ENCODE data around the gene RHPN2.
"Not testable (repeated sequence)": the region's sequence is repeated elsewhere in the genome, so short reads cannot be mapped to it uniquely, and the experiment has no call there.

RHPN2 gene

DNA sequence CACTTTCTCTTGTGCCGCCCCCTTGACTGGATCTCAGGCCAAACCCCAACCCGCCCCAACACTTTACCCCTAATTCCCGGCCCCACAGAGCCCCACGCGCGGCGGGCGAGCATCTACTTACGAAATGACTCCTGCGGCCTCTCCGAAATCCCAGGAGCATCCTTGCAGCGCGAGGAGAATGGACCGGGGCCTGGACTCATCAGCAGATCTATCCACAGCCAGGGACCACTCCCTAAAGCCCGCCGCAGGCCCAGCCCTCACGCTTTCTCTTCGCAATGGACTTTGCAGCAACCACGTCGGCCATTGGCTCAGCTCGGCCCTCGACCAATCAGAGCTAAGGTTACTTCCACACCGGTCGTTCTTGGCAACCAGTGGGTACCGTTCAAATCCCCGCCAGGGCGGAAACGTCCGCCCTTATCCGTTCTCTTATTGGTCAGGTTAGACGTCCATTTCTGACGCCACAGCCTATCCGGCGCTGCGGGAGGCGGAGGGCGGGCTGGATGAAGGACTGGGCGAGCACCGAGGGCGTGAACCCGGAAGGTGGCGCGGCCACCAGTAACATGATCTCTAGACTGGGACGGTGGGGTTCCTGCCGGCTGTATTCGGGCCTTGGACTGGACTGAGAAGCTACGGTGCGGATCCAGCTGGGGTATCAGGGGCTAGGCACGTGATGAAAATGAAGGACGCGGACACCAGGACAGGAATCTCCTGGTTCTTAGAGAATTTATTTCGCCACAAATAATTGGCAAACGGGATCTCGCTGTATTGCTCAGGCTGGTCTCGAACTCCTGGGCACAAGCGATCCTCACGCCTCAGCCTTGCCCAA is 92.8 kb downstream of the RHPN2 start, which contains the start of the genes CEP89 and FAAP24:
TSS of gene CEP89 (minus strand) at position 244 of the 826 bp plus-strand sequence. CDS start at position 160, 84 bp downstream.
TSS of gene FAAP24 (plus strand) at position 528 of the 826 bp plus-strand sequence. CDS start 955 bp downstream, outside the sequence.
- peak; percentile 100 for DNase-seq

DNA sequence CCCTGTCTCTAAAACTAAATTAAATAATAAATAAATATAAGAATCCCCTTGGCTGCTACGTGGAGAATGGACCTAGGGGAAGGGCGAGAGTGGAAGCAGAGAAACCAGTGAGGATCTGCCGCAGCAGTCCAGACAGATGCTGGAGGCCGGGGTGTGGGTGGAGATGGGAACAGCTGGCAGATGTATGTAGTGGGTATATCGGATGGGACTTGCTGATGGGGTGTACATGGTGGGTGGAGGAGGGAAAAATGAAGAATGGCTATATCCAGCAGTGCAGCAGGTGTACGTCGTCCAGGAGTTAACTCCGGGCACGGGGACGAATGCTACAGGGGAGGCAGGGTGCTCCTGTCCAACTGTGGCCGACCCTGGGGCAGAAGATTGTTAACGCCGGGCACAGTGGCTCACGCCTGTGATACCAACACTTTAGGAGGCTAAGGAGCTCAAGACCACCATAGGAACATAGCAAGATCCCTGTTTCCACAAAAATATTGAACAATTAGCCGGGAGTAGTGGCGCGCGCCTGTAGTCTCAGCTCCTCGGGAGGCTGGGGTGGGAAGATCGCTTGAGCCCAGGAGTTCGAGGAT is 93.6 kb downstream of the RHPN2 start:
- DNase-seq: no peak

- DNase-seq: no peak
Measured at GRCh38 chr19:32969549-32969948, 95.1 kb downstream of the RHPN2 start.

DNA sequence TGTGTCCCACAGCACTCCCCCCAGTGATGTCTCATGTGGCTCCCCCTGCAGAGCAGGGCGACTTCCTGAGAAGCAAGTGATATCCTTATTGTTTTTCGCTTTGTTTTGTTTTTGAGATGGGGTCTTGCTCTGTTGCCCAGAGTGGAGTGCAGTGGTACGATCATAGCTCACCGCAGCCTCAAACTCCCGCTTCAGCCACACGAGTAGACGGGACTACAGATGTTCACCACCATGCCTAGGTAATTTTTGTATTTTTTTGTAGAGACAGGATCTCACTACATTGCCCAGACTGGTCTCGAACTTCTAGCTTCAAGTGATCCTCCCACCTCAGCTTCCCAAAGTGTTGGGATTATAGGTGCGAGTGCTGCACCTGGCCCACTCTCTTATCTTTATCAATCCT is 97.9 kb downstream of the RHPN2 start:
- no peak for DNase-seq

- no peak for DNase-seq
Measured at GRCh38 chr19:32945260-32945659, 119.4 kb downstream of the RHPN2 start.

GRCh38 chr19:32941273-32941672 is 123.4 kb downstream of the RHPN2 start:
- not testable (repeated sequence) for DNase-seq

- DNase-seq: no peak
Measured at GRCh38 chr19:32936065-32936464, 128.6 kb downstream of the RHPN2 start.

DNA sequence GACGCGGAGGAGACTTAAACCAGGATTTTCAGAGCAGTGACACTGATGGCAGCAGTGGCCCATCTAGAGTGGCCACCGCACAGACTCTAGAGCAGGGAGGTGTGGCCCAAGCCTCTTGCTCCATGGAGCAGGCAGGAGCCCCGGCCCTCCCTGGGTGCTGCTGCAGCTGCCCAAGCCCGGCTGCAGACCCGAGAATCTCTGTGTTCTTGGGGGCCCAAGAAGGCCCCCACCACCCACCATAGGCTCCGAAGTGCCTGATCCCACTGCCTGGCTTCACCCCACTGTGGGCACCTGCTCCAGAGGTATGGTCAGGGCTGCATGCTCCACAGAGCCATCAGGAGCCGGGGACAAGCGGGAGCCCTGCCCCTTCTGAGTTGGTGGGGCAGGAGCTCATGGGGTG is 129.1 kb downstream of the RHPN2 start:
- no peak for DNase-seq

DNA sequence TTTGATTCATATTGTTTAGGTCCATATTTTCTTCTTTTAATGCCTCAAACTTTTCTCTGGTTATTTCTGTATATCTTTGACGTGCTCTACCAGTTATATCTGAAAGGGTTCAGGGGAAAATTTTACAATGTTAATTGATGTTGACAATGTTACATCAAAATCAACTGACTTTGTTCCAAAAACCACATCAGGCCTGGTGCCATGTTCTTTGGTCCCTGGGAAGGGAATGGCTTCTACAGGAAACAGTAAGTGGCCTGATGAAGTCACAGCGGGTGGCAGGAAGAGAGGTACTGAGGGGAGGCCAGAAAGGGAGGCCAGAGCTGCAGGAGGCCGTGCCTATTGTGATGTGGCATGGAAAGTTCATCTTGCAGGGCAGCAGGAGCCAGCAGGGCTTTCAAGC is 131.1 kb downstream of the RHPN2 start:
- no peak for DNase-seq

DNA sequence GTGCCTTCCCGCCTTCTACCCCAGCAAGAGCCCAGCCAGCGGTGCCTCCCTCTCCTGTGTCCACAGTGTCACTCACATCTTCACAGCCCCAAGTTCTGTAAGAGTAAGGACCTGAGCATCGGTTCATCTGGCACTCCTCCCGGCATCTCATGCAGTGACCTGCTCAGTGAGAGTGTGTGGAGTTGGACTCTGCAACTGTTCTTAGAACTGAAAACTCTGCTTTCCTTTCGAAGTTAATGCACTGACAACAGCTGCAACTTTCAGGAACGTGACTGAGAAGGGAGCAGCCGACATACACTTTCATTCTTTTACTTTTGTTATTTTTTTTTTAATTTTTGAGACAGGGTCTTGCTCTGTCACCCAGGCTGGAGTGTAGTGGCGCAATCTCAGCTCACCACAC is 134.1 kb downstream of the RHPN2 start:
- DNase-seq: no peak

GRCh38 chr19:32928806-32929205 is 135.9 kb downstream of the RHPN2 start:
- no peak for DNase-seq
